ENCODE data around the gene PCID2. TPM values are rescaled to one million over a fixed set of nuclear protein-coding genes. Genes with fewer than 3 reads are reported as not detected.

Gene PCID2
- total and polyA plus RNA-seq, 2 experiments from 2014 or later = 79.6 to 107 TPM

DNA sequence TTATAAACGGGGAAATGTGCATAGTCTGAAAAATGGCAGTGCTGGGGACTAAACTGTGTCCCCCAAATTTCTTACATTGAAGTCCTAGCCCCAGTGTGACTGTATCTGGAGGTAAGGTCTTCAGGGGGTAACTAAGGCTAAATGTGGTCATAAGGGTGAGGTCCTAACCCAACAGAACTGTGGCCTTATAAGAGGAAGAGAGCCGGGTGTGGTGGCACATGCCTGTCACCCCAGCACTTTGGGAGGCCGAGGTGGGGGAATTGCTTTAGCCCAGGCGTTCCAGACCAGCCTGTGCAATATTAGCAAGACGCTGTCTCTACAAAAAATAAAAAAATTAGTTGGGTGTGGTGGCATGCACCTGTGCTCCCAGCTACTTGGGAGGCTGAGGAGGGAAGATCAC is 32.2 kb downstream of the PCID2 start:
- H3K9me3 Mint-ChIP-seq = no peaks in the 10 kb centered on the region
- H3K4me2 ChIP-seq = no peak overlapping the region
- DNase-seq (ENCODE audit: low spot score) (no peak), ATAC-seq (no peak)
- H3K9me2 ChIP-seq (ENCODE audit: insufficient read depth) = no peaks in the 10 kb centered on the region
- no peak overlapping the region for H3K27ac ChIP-seq (ENCODE audit: low read depth)
- no peaks in the 10 kb centered on the region for H3K79me2 ChIP-seq (replicated peaks; ENCODE audit: insufficient read depth)
- H3K27me3 ChIP-seq (ENCODE audit: insufficient read depth) = no peaks in the 10 kb centered on the region
- no peaks in the 10 kb centered on the region; the same call in none of the 2 replicates for H3F3A ChIP-seq (replicated peaks; ENCODE audit: low read depth)
- H2AFZ ChIP-seq = no peak overlapping the region
- H3K4me3 Mint-ChIP-seq = no peak overlapping the region
- H4K20me1 ChIP-seq (replicated peaks; ENCODE audit: insufficient read depth) = no peaks in the 10 kb centered on the region; the same call in none of the 2 replicates
- peaks cover 13% of the 10 kb centered on the region for H3K4me1 Mint-ChIP-seq
- no peak overlapping the region for H3K27ac Mint-ChIP-seq
- peaks cover 41% of the 10 kb centered on the region for H3K36me3 ChIP-seq (ENCODE audit: insufficient read depth)
- no peak overlapping the region for H3K4me3 ChIP-seq
- H3K4me1 ChIP-seq (ENCODE audit: insufficient read depth) = no peaks in the 10 kb centered on the region
- peaks cover 70% of the 10 kb centered on the region for H3K36me3 Mint-ChIP-seq (ENCODE audit: low read depth)
- H3K27me3 Mint-ChIP-seq (ENCODE audit: insufficient read depth, low read depth, poor library complexity) = peaks cover 9% of the 10 kb centered on the region
- TF ChIP-seq, protein P1, sequence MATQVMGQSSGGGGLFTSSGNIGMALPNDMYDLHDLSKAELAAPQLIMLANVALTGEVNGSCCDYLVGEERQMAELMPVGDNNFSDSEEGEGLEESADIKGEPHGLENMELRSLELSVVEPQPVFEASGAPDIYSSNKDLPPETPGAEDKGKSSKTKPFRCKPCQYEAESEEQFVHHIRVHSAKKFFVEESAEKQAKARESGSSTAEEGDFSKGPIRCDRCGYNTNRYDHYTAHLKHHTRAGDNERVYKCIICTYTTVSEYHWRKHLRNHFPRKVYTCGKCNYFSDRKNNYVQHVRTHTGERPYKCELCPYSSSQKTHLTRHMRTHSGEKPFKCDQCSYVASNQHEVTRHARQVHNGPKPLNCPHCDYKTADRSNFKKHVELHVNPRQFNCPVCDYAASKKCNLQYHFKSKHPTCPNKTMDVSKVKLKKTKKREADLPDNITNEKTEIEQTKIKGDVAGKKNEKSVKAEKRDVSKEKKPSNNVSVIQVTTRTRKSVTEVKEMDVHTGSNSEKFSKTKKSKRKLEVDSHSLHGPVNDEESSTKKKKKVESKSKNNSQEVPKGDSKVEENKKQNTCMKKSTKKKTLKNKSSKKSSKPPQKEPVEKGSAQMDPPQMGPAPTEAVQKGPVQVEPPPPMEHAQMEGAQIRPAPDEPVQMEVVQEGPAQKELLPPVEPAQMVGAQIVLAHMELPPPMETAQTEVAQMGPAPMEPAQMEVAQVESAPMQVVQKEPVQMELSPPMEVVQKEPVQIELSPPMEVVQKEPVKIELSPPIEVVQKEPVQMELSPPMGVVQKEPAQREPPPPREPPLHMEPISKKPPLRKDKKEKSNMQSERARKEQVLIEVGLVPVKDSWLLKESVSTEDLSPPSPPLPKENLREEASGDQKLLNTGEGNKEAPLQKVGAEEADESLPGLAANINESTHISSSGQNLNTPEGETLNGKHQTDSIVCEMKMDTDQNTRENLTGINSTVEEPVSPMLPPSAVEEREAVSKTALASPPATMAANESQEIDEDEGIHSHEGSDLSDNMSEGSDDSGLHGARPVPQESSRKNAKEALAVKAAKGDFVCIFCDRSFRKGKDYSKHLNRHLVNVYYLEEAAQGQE (IDR thresholded peaks at IDR 0.05; ENCODE audit: unreplicated experiment) = no peak
- TF ChIP-seq NANOG (IDR thresholded peaks at IDR 0.05; ENCODE audit: borderline replicate concordance) (no peak), STAT1 (IDR thresholded peaks at IDR 0.05; ENCODE audit: unreplicated experiment) (no peak), EZH2 (IDR thresholded peaks at IDR 0.05; ENCODE audit: low read depth, unreplicated experiment) (no peak), POLR2AphosphoS5 (IDR thresholded peaks at IDR 0.05; ENCODE audit: low read depth) (no peak), CREB1 (CRISPR knock-in tag; IDR thresholded peaks at IDR 0.05; ENCODE audit: low read depth) (no peak), ZNF331 (CRISPR knock-in tag; IDR thresholded peaks at IDR 0.05; ENCODE audit: low read depth) (no peak), EZH2phosphoT487 (IDR thresholded peaks at IDR 0.05; ENCODE audit: unreplicated experiment) (no peak), ZNF114 (CRISPR knock-in tag; IDR thresholded peaks at IDR 0.05) (no peak), JUNB (IDR thresholded peaks at IDR 0.05; ENCODE audit: unreplicated experiment) (no peak)
- TF ChIP-seq, protein P2, sequence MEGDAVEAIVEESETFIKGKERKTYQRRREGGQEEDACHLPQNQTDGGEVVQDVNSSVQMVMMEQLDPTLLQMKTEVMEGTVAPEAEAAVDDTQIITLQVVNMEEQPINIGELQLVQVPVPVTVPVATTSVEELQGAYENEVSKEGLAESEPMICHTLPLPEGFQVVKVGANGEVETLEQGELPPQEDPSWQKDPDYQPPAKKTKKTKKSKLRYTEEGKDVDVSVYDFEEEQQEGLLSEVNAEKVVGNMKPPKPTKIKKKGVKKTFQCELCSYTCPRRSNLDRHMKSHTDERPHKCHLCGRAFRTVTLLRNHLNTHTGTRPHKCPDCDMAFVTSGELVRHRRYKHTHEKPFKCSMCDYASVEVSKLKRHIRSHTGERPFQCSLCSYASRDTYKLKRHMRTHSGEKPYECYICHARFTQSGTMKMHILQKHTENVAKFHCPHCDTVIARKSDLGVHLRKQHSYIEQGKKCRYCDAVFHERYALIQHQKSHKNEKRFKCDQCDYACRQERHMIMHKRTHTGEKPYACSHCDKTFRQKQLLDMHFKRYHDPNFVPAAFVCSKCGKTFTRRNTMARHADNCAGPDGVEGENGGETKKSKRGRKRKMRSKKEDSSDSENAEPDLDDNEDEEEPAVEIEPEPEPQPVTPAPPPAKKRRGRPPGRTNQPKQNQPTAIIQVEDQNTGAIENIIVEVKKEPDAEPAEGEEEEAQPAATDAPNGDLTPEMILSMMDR (conservative IDR thresholded peaks at IDR 0.05; ENCODE audit: low read depth in 2 of 2) = no peak
- TF ChIP-seq, protein P3, sequence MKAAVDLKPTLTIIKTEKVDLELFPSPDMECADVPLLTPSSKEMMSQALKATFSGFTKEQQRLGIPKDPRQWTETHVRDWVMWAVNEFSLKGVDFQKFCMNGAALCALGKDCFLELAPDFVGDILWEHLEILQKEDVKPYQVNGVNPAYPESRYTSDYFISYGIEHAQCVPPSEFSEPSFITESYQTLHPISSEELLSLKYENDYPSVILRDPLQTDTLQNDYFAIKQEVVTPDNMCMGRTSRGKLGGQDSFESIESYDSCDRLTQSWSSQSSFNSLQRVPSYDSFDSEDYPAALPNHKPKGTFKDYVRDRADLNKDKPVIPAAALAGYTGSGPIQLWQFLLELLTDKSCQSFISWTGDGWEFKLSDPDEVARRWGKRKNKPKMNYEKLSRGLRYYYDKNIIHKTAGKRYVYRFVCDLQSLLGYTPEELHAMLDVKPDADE (IDR thresholded peaks at IDR 0.05) = no peak
- TF ChIP-seq, protein P4, sequence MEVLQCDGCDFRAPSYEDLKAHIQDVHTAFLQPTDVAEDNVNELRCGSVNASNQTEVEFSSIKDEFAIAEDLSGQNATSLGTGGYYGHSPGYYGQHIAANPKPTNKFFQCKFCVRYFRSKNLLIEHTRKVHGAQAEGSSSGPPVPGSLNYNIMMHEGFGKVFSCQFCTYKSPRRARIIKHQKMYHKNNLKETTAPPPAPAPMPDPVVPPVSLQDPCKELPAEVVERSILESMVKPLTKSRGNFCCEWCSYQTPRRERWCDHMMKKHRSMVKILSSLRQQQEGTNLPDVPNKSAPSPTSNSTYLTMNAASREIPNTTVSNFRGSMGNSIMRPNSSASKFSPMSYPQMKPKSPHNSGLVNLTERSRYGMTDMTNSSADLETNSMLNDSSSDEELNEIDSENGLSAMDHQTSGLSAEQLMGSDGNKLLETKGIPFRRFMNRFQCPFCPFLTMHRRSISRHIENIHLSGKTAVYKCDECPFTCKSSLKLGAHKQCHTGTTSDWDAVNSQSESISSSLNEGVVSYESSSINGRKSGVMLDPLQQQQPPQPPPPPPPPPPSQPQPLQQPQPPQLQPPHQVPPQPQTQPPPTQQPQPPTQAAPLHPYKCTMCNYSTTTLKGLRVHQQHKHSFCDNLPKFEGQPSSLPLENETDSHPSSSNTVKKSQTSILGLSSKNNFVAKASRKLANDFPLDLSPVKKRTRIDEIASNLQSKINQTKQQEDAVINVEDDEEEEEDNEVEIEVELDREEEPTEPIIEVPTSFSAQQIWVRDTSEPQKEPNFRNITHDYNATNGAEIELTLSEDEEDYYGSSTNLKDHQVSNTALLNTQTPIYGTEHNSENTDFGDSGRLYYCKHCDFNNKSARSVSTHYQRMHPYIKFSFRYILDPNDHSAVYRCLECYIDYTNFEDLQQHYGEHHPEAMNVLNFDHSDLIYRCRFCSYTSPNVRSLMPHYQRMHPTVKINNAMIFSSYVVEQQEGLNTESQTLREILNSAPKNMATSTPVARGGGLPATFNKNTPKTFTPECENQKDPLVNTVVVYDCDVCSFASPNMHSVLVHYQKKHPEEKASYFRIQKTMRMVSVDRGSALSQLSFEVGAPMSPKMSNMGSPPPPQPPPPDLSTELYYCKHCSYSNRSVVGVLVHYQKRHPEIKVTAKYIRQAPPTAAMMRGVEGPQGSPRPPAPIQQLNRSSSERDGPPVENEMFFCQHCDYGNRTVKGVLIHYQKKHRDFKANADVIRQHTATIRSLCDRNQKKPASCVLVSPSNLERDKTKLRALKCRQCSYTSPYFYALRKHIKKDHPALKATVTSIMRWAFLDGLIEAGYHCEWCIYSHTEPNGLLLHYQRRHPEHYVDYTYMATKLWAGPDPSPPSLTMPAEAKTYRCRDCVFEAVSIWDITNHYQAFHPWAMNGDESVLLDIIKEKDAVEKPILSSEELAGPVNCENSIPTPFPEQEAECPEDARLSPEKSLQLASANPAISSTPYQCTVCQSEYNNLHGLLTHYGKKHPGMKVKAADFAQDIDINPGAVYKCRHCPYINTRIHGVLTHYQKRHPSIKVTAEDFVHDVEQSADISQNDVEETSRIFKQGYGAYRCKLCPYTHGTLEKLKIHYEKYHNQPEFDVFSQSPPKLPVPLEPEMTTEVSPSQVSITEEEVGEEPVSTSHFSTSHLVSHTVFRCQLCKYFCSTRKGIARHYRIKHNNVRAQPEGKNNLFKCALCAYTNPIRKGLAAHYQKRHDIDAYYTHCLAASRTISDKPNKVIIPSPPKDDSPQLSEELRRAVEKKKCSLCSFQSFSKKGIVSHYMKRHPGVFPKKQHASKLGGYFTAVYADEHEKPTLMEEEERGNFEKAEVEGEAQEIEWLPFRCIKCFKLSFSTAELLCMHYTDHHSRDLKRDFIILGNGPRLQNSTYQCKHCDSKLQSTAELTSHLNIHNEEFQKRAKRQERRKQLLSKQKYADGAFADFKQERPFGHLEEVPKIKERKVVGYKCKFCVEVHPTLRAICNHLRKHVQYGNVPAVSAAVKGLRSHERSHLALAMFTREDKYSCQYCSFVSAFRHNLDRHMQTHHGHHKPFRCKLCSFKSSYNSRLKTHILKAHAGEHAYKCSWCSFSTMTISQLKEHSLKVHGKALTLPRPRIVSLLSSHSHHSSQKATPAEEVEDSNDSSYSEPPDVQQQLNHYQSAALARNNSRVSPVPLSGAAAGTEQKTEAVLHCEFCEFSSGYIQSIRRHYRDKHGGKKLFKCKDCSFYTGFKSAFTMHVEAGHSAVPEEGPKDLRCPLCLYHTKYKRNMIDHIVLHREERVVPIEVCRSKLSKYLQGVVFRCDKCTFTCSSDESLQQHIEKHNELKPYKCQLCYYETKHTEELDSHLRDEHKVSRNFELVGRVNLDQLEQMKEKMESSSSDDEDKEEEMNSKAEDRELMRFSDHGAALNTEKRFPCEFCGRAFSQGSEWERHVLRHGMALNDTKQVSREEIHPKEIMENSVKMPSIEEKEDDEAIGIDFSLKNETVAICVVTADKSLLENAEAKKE (CRISPR knock-in tag; IDR thresholded peaks at IDR 0.05) = no peak
